Amygdala (tissue), 56 donors: ENCODE measurements around the gene CEP57L1.
"Not testable (repeated sequence)": the region's sequence is repeated elsewhere in the genome, so short reads cannot be mapped to it uniquely, and the experiment has no call there.

ENCODE experiments used
- DNase-seq, 56 donors: peaks; one replicate each; lab custom pipeline; 2025; lab: John Stamatoyannopoulos, UW

The CEP57L1 gene

GRCh38 chr6:109073344-109074132 lies 21.8 kb upstream of the CEP57L1 start:
- DNase-seq: peak in 11 of 56 donors; percentile 2 to 67 (median 6)

GRCh38 chr6:109074133-109074415 lies 21.2 kb upstream of the CEP57L1 start:
- DNase-seq: no peak

GRCh38 chr6:109075934-109076333 lies 19.4 kb upstream of the CEP57L1 start:
- no peak for DNase-seq

GRCh38 chr6:109076377-109076776 lies 18.9 kb upstream of the CEP57L1 start:
- DNase-seq: no peak

GRCh38 chr6:109079981-109080380 lies 15.3 kb upstream of the CEP57L1 start:
- peak in 27 of 56 donors; percentile 1 to 59 (median 34) for DNase-seq

- DNase-seq: no peak
Observed at GRCh38 chr6:109081026-109081425, 14.3 kb upstream of the CEP57L1 start.

- no peak for DNase-seq
Observed at GRCh38 chr6:109081516-109082187, 13.7 kb upstream of the CEP57L1 start.

- no peak for DNase-seq
Observed at GRCh38 chr6:109082188-109082577, 13.1 kb upstream of the CEP57L1 start.

GRCh38 chr6:109083657-109084056 lies 11.7 kb upstream of the CEP57L1 start:
- no peak for DNase-seq

GRCh38 chr6:109084146-109084545 lies 11.2 kb upstream of the CEP57L1 start:
- DNase-seq: not testable (repeated sequence)

- no peak for DNase-seq
Observed at GRCh38 chr6:109087661-109088264, 7.5 kb upstream of the CEP57L1 start.

- no peak for DNase-seq
Observed at GRCh38 chr6:109088995-109089394, 6.3 kb upstream of the CEP57L1 start.

GRCh38 chr6:109091314-109092024 lies 3.8 kb upstream of the CEP57L1 start:
- no peak for DNase-seq

GRCh38 chr6:109092074-109092473 lies 3.2 kb upstream of the CEP57L1 start:
- DNase-seq: no peak

GRCh38 chr6:109093732-109094415 lies 1.4 kb upstream of the CEP57L1 start:
- DNase-seq: no peak

- DNase-seq: peak in 55 of 56 donors; percentile 50 to 95 (median 84)
Observed at GRCh38 chr6:109094416-109095035, 781 bp upstream of the CEP57L1 start, which contains the start of gene SESN1. TSS of gene SESN1 (minus strand) at chr6:109094846. CDS start at chr6:109094073, 773 bp downstream.

GRCh38 chr6:109095835-109096084 lies 453 bp downstream of the CEP57L1 start:
- DNase-seq: no peak

- DNase-seq: no peak
Observed at GRCh38 chr6:109096208-109096607, 901 bp downstream of the CEP57L1 start.

- no peak for DNase-seq
Observed at GRCh38 chr6:109097661-109098060, 2.4 kb downstream of the CEP57L1 start.

- DNase-seq: no peak
Observed at GRCh38 chr6:109102762-109103161, 7.5 kb downstream of the CEP57L1 start.
